Right atrium auricular region (tissue), 2 donors: ENCODE results near the gene ADCY2. TPM values are rescaled to one million over a fixed set of nuclear protein-coding genes. Genes with fewer than 3 reads are reported as not detected.

Experiments used
- DNase-seq: peaks from one replicate; pipeline ENCODE4 v3.0.0-alpha.2; 2019; ENCODE audit warnings: low spot score
- H3K27ac ChIP-seq, 2 donors: fragments of 200-600 bp; sonication (generic); 1 replicate in 1 of 2; 2 replicates in 1 of 2; pipeline ENCODE4 v1.5.1; 2016 to 2019
- H3K27me3 ChIP-seq, 2 donors: fragments of 200-600 bp; sonication (generic); one replicate each; pipeline versions ENCODE4 v1.5.1 to v1.6.0; 2017 to 2019
- H3K36me3 ChIP-seq: fragments of 200-600 bp; sonication (generic); one replicate; pipeline ENCODE4 v1.5.1; 2016
- H3K4me1 ChIP-seq, 2 donors: fragments of 200-600 bp; sonication (generic); one replicate each; pipeline versions ENCODE4 v1.5.1 to v1.6.0; 2017 to 2019
- H3K4me3 ChIP-seq, 2 donors: fragments of 200-600 bp; sonication (generic); 1 replicate in 1 of 2; 2 replicates in 1 of 2; pipeline ENCODE4 v1.5.1; 2017 to 2019; ENCODE audit warnings: mild to moderate bottlenecking in 1 of 2, moderate library complexity in 1 of 2
- H3K9me3 ChIP-seq, 2 donors: fragments of 200-600 bp; sonication (generic); one replicate each; pipeline ENCODE4 v1.5.1; 2019
- total RNA-seq, 2 donors: library from RNA; depleted of rRNA; stranded (reverse); fragments of >200 nt; gene quantifications; one replicate each; pipeline ENCODE4 v1.1.0, GENCODE V29; 2016
- TF ChIP-seq, protein P1 (sequence below), 2 donors: fragments of 200-600 bp; sonication (generic); IDR thresholded peaks; one replicate each; pipeline ENCODE4 v1.5.1; 2019; ENCODE audit warnings: antibody characterized with exemption in 2 of 2

Gene ADCY2
- total RNA-seq, 2 donors from 2014 or later: 3.3 TPM; not detected in 1

DNA sequence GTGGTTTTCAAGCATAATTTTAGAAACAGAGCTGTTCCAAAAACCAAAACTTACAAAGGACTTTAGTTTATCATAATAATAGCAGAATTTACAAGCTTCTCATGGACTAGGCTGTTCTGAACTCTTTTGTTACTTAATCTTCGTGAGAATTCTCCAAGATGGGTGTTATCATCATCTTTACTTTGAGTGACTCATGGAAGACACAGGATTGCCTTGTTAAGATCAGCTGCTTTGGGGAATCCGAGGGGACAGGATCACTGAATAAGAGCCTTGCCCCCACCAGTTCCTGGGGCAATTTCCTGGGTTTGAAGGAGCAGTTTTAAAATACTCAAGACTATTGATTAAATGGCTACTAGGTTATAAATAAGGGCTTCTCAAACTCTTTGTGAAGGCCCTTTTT, 374.5 kb downstream of the ADCY2 start:
- no peaks in the 10 kb centered on the region for H3K9me3 ChIP-seq
- no peak overlapping the region for H3K27ac ChIP-seq
- no peaks in the 10 kb centered on the region for H3K36me3 ChIP-seq
- TF ChIP-seq, protein P1, sequence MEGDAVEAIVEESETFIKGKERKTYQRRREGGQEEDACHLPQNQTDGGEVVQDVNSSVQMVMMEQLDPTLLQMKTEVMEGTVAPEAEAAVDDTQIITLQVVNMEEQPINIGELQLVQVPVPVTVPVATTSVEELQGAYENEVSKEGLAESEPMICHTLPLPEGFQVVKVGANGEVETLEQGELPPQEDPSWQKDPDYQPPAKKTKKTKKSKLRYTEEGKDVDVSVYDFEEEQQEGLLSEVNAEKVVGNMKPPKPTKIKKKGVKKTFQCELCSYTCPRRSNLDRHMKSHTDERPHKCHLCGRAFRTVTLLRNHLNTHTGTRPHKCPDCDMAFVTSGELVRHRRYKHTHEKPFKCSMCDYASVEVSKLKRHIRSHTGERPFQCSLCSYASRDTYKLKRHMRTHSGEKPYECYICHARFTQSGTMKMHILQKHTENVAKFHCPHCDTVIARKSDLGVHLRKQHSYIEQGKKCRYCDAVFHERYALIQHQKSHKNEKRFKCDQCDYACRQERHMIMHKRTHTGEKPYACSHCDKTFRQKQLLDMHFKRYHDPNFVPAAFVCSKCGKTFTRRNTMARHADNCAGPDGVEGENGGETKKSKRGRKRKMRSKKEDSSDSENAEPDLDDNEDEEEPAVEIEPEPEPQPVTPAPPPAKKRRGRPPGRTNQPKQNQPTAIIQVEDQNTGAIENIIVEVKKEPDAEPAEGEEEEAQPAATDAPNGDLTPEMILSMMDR (IDR thresholded peaks at IDR 0.05): no peak
- no peak for DNase-seq
- H3K4me3 ChIP-seq: no peak overlapping the region
- H3K4me1 ChIP-seq: no peaks in the 10 kb centered on the region
- no peaks in the 10 kb centered on the region for H3K27me3 ChIP-seq

DNA sequence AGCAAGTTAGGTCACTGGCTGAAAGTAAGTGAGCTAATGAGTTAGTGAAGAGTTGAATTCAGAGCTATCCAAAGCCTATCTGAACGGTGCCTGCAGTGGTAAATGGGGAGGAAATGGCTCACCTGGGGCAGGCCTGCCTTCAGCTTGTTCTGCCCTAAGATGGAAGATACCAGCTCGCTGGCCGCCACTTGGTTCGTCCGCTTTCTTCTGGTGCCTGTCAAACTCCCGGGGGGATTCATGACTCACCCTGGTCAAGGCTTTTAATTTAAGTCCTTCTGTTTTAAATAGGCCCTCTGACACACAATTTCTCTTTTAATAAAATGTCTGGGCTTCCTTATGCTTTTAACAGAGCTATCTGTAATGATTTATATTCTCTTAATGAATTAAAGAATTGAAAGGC, 376.2 kb downstream of the ADCY2 start:
- H3K36me3 ChIP-seq: no peaks in the 10 kb centered on the region
- no peaks in the 10 kb centered on the region for H3K27me3 ChIP-seq
- no peak overlapping the region for H3K27ac ChIP-seq
- DNase-seq: no peak
- H3K4me1 ChIP-seq: no peaks in the 10 kb centered on the region
- no peak overlapping the region for H3K4me3 ChIP-seq
- TF ChIP-seq, protein P1 (IDR thresholded peaks at IDR 0.05): no peak
- no peaks in the 10 kb centered on the region for H3K9me3 ChIP-seq

DNA sequence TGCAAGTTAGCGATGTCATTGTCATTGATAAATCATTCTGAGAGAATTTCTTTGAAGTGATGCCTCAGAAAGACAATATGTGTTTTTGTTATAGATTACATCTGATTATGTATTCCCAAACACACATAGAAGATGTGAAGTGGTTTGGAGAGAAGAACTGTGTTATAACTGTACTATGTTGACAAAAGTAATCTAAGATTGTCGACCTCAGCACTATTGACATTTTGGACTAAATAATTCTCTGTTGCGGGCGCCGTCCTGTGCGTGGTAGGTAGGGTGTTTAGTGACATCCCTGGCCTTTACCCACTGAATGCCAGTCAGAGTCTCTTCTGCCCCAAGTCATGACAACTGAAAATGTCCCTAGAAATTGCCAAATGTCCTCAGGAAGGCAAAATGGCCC, 377.2 kb downstream of the ADCY2 start:
- Histone ChIP-seq H3K27ac (no peak overlapping the region), H3K27me3 (no peaks in the 10 kb centered on the region), H3K4me3 (no peak overlapping the region), H3K4me1 (no peaks in the 10 kb centered on the region), H3K36me3 (no peaks in the 10 kb centered on the region), H3K9me3 (no peaks in the 10 kb centered on the region)
- DNase-seq: no peak
- TF ChIP-seq, protein P1 (IDR thresholded peaks at IDR 0.05): no peak

DNA sequence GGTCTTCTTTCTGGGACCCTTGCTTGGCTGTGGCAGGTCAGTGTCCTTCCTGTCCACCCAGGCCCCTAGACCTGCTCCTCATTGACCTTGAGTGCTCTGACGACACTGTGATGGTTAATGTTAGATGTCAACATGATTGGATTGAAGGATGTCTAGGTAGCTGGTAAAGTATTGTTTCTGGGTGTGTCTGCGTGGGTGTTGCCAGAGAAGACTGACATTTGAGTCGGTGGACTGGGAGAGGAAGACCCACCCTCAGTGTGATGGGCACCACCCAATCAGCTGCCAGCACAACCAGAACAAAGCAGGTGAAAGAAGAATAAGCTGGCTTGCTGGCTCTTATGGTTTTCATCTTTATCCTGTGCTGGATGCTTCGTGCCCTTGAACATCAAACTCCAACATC, 380.5 kb downstream of the ADCY2 start:
- H3K27me3 ChIP-seq: no peaks in the 10 kb centered on the region
- H3K9me3 ChIP-seq: no peaks in the 10 kb centered on the region
- H3K27ac ChIP-seq: no peak overlapping the region
- DNase-seq: no peak
- no peak overlapping the region for H3K4me3 ChIP-seq
- H3K36me3 ChIP-seq: no peaks in the 10 kb centered on the region
- TF ChIP-seq, protein P1 (IDR thresholded peaks at IDR 0.05): no peak
- H3K4me1 ChIP-seq: no peaks in the 10 kb centered on the region

DNA sequence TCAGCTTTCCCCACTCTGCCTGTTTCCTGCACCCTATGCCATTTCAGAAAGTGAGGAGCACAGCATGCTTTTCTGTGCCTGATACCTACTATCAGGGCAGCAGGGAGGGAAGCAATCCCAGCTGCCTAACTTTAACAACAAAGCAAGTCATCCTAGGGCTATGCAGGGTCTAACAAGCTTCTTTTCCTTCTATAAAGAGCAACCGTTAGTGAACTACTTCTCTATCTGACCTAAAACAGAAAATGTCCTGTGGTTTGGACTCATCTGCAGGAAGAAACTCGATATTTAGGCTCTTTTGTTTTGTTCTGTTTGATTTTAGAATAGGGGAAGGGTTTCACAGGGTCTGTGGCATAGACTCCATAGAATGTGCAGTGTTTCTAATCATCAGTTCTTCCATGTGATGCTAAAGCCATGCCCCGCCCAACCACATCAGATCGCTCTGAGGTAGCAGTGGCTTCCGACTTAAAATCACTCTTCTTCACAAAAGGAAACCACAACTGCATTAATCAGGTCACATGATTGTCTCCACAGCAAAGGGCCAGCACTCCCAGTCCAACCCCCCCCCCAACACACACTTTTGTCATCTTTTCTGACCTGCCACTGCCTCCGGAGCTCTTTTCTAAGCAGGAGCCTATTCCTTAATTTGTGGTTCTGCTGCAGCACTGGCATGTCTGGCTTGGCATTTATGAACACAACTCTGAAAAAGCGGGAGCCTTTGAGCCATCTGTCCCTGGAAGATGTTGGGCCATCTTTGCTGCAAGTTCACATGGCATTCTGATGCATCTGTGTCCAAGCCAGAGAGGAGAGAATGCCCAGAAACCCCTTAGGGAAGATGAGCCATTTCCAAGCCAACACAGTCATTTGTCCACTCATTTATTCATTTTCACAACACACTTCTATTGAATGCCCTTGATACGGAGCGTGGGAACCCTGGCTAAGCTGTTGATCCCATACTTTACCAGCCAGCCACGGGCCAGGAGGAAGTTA, 383.4 kb downstream of the ADCY2 start:
- Histone ChIP-seq H3K4me3 (no peak overlapping the region), H3K9me3 (no peaks in the 10 kb centered on the region), H3K27me3 (no peaks in the 10 kb centered on the region), H3K4me1 (no peaks in the 10 kb centered on the region), H3K36me3 (no peaks in the 10 kb centered on the region), H3K27ac (no peak overlapping the region)
- TF ChIP-seq, protein P1 (IDR thresholded peaks at IDR 0.05): no peak
- no peak for DNase-seq
